Measurements from ENCODE around the gene CTRB1.

DNA sequence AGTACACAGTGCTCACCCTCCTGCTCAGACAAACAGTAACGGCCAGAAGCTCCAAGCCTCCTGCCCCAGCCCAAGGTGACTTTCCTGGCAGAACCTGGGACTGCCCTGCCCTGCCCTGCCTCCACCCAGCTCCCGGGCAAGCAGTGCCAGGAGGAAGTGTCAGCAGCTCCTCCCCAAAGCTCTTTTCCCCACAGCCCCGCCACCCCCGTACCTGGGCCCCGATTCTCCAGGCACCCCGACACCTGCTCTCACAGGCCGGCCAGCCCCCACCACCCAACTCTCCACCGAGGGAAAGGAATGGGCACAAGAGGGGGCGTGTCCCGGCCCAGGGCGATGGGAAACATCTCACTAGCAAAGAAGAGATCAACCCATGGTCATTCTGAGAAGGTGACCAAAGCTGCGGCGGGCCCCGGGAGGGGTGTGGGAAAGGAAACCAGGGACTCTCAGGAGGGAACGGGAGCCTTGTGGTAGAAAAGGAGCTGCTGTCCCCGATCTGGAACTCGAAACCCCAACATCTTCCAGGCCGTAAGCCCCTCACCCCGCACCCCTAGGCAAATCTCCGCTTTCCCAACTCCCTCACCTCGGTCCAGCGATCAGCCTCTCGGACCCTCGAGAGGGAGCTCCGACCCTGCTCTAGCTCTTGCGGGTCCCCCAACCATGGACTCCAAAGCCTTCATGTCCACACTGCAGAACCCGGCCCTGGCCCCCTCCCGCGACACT lies 31.5 kb downstream of the CTRB1 start:
- TF ChIP-seq EZH2 (IDR thresholded peaks at IDR 0.05; ENCODE audit: low read depth) (no peak), CTCF (conservative IDR thresholded peaks at IDR 0.05) (no peak)
